ENCODE results near the gene RASSF5. TPM values are rescaled to one million over a fixed set of nuclear protein-coding genes. Genes with fewer than 3 reads are reported as not detected.

Gene RASSF5
- total RNA-seq, 2 donors from 2014 or later: 9.9 to 17.5 TPM

DNA sequence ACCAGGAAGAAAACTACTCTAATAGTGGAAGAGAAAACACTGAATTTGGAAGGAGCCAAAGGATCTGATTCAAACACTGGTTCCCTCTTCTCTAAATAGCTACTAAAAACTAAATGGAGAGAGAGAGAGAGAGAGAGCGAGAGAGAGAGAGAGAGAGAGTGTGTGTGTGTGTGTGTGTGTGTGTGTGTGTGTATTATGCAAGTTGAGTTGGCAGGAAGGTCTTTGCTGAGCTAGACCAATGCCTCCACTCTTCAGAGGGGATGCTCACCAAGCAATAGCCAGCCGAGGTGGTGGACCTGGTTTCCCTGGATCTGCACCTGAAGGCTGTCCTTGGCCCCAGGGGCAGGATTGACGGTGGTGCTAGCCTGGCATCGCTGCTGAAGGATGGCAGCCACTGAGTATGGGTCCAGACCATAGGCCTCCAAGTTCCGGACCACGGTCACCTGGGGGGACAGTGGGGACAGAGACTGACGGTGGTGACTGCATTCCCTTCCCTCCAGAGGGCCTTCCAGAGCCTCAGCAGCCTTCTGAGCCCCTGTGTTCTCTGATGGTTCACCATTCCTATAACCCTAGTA lies 86.1 kb downstream of the RASSF5 start:
- no peak overlapping the region for H3K27ac ChIP-seq
- H3K9me3 ChIP-seq: no peaks in the 10 kb centered on the region
- TF ChIP-seq, protein P1, sequence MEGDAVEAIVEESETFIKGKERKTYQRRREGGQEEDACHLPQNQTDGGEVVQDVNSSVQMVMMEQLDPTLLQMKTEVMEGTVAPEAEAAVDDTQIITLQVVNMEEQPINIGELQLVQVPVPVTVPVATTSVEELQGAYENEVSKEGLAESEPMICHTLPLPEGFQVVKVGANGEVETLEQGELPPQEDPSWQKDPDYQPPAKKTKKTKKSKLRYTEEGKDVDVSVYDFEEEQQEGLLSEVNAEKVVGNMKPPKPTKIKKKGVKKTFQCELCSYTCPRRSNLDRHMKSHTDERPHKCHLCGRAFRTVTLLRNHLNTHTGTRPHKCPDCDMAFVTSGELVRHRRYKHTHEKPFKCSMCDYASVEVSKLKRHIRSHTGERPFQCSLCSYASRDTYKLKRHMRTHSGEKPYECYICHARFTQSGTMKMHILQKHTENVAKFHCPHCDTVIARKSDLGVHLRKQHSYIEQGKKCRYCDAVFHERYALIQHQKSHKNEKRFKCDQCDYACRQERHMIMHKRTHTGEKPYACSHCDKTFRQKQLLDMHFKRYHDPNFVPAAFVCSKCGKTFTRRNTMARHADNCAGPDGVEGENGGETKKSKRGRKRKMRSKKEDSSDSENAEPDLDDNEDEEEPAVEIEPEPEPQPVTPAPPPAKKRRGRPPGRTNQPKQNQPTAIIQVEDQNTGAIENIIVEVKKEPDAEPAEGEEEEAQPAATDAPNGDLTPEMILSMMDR (IDR thresholded peaks at IDR 0.05): no peak
- no peaks in the 10 kb centered on the region for H3K27me3 ChIP-seq
- no peak overlapping the region for H3K4me3 ChIP-seq
- peaks cover 83% of the 10 kb centered on the region for H3K36me3 ChIP-seq
- no peaks in the 10 kb centered on the region for H3K4me1 ChIP-seq
- DNase-seq (ENCODE audit: low spot score): no peak

DNA sequence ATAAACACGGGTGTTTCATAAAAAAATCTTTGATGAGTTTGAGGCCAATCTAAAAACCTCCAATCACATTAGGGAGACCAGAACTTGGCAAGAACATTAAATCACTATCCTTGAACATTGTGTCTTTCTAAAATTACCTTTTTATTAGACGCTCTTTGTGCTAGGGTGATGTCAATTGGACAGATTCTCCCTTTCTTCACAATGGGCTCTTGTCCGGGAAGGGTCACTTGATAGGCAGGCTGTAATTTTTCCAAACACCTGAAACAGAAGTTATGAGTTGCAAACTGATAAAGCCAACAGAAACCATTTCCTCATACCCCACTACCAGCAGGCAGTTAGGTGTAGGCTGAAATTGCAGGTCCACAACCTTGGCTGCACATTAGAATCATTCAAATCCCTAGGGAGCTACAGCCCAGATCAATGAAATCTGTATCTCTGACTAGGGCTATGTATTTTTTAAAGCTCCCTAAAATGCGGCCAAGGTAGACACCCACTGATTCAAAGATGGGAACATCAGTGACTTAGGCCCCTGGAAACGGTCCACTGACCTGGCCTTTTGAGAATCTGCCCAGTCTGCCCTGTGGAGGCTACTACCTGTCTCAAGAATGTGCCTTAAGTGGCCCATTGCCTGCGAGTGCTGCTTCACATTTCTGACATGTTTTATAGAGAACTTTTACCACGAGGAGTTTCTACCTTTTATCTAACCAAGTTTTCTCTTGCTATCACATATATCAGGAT lies 88.4 kb downstream of the RASSF5 start:
- Histone ChIP-seq H3K36me3 (peaks cover 95% of the 10 kb centered on the region), H3K27me3 (no peaks in the 10 kb centered on the region), H3K4me1 (no peaks in the 10 kb centered on the region), H3K4me3 (no peak overlapping the region), H3K9me3 (no peaks in the 10 kb centered on the region), H3K27ac (no peak overlapping the region)
- no peak for DNase-seq (ENCODE audit: low spot score)
- TF ChIP-seq, protein P1 (IDR thresholded peaks at IDR 0.05): no peak

DNA sequence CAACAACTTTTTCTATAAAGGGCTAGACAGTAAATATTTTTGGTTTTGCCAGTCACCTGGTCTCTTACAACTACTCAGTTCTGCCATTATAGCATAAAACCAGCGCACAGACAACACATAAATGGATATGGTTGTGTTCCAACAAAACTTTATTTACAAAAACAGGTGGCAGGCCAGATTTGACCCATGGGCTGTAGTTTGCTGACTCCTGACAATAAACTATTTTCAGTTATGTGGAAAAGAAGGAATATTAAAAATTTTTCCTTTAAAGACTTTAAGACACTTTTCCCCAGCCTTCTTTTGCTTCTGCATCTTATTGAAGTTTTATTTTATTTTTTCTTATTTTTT lies 89.0 kb downstream of the RASSF5 start:
- Histone ChIP-seq H3K36me3 (peaks cover 95% of the 10 kb centered on the region), H3K4me1 (no peaks in the 10 kb centered on the region), H3K9me3 (no peaks in the 10 kb centered on the region), H3K27me3 (no peaks in the 10 kb centered on the region), H3K27ac (no peak overlapping the region), H3K4me3 (no peak overlapping the region)
- TF ChIP-seq, protein P1 (IDR thresholded peaks at IDR 0.05): no peak
- DNase-seq (ENCODE audit: low spot score): no peak

DNA sequence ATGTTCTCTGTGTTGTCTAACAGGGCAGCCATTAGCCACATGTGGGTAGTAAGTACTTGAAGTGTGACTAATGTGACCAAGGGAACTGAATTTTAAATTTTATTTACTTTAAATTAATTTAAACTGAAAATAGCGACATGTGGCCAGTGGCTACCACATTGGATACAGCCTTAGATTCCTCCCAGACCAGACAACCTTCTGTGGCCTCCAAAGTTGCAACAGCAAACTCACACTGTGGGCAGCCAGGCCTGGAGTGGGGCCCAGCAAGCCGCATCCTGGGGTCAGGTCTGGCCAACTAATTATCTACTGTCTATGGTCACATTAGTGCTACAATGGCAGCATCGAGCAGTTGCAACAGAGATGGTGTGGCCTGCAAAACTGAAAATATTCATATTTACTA lies 93.2 kb downstream of the RASSF5 start:
- TF ChIP-seq, protein P1 (IDR thresholded peaks at IDR 0.05): no peak
- no peaks in the 10 kb centered on the region for H3K9me3 ChIP-seq
- H3K27ac ChIP-seq: no peak overlapping the region
- H3K27me3 ChIP-seq: no peaks in the 10 kb centered on the region
- no peaks in the 10 kb centered on the region for H3K4me1 ChIP-seq
- DNase-seq (ENCODE audit: low spot score): no peak
- H3K36me3 ChIP-seq: peaks cover 95% of the 10 kb centered on the region
- H3K4me3 ChIP-seq: no peak overlapping the region

DNA sequence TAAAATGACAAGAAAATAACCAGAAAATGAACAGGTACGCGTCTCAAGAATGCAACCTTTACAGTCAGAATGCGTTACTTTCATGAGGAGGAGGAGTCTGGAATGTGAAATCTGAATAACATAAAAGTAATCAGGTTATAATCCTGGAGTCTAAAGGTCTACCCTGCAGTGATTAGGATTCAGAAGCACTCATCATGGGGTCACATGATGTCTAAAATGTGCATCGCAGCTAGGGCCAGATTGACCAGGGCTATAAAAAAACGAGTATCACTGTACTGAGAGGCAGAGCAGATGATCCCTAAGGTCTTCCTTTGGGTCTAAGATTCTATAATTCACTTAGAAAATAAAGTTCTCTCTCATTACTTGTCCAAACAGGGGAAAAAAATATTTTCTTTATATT lies 97.5 kb downstream of the RASSF5 start:
- peaks cover 76% of the 10 kb centered on the region for H3K36me3 ChIP-seq
- H3K9me3 ChIP-seq: no peaks in the 10 kb centered on the region
- TF ChIP-seq, protein P1 (IDR thresholded peaks at IDR 0.05): no peak
- no peak overlapping the region for H3K27ac ChIP-seq
- H3K4me3 ChIP-seq: no peak overlapping the region
- no peaks in the 10 kb centered on the region for H3K4me1 ChIP-seq
- no peak for DNase-seq (ENCODE audit: low spot score)
- no peaks in the 10 kb centered on the region for H3K27me3 ChIP-seq

All from right atrium auricular region (tissue), 2 donors.